GM12878 (cell line): Measurements from ENCODE around the gene CLEC4M.

ENCODE experiments used
- ASH2L ChIP-seq: fragments of 300-600, 200-600 bp; sonication (generic); IDR thresholded peaks from 2 replicates; pipeline ENCODE4 v1.6.1; 2017; ENCODE audit warnings: low read depth, mild to moderate bottlenecking, borderline replicate concordance
- CBX5 ChIP-seq: sonication (generic); IDR thresholded peaks from 2 replicates; pipeline ENCODE4 v1.6.1; 2016; ENCODE audit warnings: low read depth, moderate library complexity, mild to moderate bottlenecking, inconsistent platforms
- CTCF ChIP-seq, 3 experiments: IDR thresholded peaks in 2 of 3; conservative IDR thresholded peaks in 1 of 3; 2 replicates each; pipeline ENCODE4 v1.5.1; 2011; ENCODE audit warnings: low read depth in 3 of 3, low read length in 3 of 3, mild to moderate bottlenecking in 3 of 3, control low read depth in 2 of 3, moderate library complexity in 2 of 3, inconsistent platforms in 1 of 3, mixed read lengths in 1 of 3; ENCODE audit not compliant: control insufficient read depth in 2 of 3, insufficient read depth in 1 of 3; ENCODE audit errors: extremely low read depth in 1 of 3
- E2F4 ChIP-seq: IDR thresholded peaks from 2 replicates; pipeline ENCODE4 v1.6.1; 2012; ENCODE audit warnings: low read depth, low read length, improper control_type of control experiment
- KLF5 ChIP-seq: fragments of 450-650 bp; IDR thresholded peaks from 2 replicates; pipeline ENCODE4 v1.6.1; 2014; ENCODE audit warnings: mild to moderate bottlenecking; ENCODE audit not compliant: partially characterized antibody
- NRF1 ChIP-seq: conservative IDR thresholded peaks from 2 replicates; pipeline ENCODE4 v1.6.1; 2011; ENCODE audit warnings: mild to moderate bottlenecking, low read depth, low read length, improper control_type of control experiment
- TAF1 ChIP-seq: IDR thresholded peaks from 2 replicates; pipeline ENCODE4 v1.6.1; 2011; ENCODE audit warnings: mild to moderate bottlenecking, low read depth, low read length, borderline replicate concordance
- TARDBP ChIP-seq: IDR thresholded peaks from 2 replicates; pipeline ENCODE4 v1.6.1; 2016; ENCODE audit warnings: borderline replicate concordance
- TF ChIP-seq, protein P1 (sequence below): IDR thresholded peaks from 2 replicates; pipeline ENCODE4 v1.6.1; 2012; ENCODE audit warnings: low read length, inconsistent platforms
- TF ChIP-seq, protein P2 (sequence below): IDR thresholded peaks from 2 replicates; pipeline ENCODE4 v1.6.1; 2012; ENCODE audit warnings: mild to moderate bottlenecking, low read depth, low read length

- TF ChIP-seq, protein P1, sequence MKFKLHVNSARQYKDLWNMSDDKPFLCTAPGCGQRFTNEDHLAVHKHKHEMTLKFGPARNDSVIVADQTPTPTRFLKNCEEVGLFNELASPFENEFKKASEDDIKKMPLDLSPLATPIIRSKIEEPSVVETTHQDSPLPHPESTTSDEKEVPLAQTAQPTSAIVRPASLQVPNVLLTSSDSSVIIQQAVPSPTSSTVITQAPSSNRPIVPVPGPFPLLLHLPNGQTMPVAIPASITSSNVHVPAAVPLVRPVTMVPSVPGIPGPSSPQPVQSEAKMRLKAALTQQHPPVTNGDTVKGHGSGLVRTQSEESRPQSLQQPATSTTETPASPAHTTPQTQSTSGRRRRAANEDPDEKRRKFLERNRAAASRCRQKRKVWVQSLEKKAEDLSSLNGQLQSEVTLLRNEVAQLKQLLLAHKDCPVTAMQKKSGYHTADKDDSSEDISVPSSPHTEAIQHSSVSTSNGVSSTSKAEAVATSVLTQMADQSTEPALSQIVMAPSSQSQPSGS = no peak
- TF ChIP-seq TARDBP = no peak
- TF ChIP-seq CTCF (IDR thresholded peaks at IDR 0.05 in 2 of 3, conservative IDR thresholded peaks at IDR 0.05 in 1 of 3; ENCODE audit: control insufficient read depth in 2 of 3, extremely low read depth in 1 of 3, insufficient read depth in 1 of 3, low read depth in 3 of 3, low read length in 3 of 3) = no peak
- no peak for TF ChIP-seq CBX5
- TF ChIP-seq, protein P2, sequence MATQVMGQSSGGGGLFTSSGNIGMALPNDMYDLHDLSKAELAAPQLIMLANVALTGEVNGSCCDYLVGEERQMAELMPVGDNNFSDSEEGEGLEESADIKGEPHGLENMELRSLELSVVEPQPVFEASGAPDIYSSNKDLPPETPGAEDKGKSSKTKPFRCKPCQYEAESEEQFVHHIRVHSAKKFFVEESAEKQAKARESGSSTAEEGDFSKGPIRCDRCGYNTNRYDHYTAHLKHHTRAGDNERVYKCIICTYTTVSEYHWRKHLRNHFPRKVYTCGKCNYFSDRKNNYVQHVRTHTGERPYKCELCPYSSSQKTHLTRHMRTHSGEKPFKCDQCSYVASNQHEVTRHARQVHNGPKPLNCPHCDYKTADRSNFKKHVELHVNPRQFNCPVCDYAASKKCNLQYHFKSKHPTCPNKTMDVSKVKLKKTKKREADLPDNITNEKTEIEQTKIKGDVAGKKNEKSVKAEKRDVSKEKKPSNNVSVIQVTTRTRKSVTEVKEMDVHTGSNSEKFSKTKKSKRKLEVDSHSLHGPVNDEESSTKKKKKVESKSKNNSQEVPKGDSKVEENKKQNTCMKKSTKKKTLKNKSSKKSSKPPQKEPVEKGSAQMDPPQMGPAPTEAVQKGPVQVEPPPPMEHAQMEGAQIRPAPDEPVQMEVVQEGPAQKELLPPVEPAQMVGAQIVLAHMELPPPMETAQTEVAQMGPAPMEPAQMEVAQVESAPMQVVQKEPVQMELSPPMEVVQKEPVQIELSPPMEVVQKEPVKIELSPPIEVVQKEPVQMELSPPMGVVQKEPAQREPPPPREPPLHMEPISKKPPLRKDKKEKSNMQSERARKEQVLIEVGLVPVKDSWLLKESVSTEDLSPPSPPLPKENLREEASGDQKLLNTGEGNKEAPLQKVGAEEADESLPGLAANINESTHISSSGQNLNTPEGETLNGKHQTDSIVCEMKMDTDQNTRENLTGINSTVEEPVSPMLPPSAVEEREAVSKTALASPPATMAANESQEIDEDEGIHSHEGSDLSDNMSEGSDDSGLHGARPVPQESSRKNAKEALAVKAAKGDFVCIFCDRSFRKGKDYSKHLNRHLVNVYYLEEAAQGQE = no peak
- TF ChIP-seq NRF1 = no peak
- no peak for TF ChIP-seq ASH2L
- TF ChIP-seq E2F4 = no peak
- no peak for TF ChIP-seq KLF5
- no peak for TF ChIP-seq TAF1
Observed at GRCh38 chr19:7734220-7735203, 28.5 kb upstream of the CLEC4M start.
